A549 treated with RU486 at 1 μM for 4 hours (cell line): ENCODE data around the gene SLIT3. TPM values are rescaled to one million over a fixed set of nuclear protein-coding genes. Genes with fewer than 3 reads are reported as not detected.

Source experiments
- total RNA-seq: library from RNA; stranded (reverse); fragments of 200-300 nt; extraction: Qiagen RNA extraction; gene quantifications from 5 replicates; pipeline ENCODE4 v1.2.3, GENCODE V29; 2022; ENCODE audit warnings: low read depth

The SLIT3 gene
- 12.7 to 20.5 TPM (median 15.5 TPM) in 5 replicates for total RNA-seq

GRCh38 chr5:169300468-169301385 lies at the start of gene SLIT3:
Gene SLIT3, minus strand, starts transcription at chr5:169301139. Its CDS starts 430 bp downstream, at chr5:169300709.

